T-helper 2 cell (primary cell): ENCODE results near the gene SLC29A1.
"Not testable (repeated sequence)": the region's sequence is repeated elsewhere in the genome, so short reads cannot be mapped to it uniquely, and the experiment has no call there.

Experiments used
- DNase-seq, 5 experiments: peaks; one replicate each; pipeline versions ENCODE4 v3.0.0 to v3.0.0-alpha.2; 2012 to 2022

SLC29A1 gene

GRCh38 chr6:44196351-44196750 is 27.0 kb upstream of the SLC29A1 start:
- not testable (repeated sequence) for DNase-seq

- DNase-seq, result no peak
Observed at GRCh38 chr6:44198684-44199083, 24.7 kb upstream of the SLC29A1 start.

GRCh38 chr6:44199883-44200282 is 23.5 kb upstream of the SLC29A1 start:
- no peak for DNase-seq

DNA sequence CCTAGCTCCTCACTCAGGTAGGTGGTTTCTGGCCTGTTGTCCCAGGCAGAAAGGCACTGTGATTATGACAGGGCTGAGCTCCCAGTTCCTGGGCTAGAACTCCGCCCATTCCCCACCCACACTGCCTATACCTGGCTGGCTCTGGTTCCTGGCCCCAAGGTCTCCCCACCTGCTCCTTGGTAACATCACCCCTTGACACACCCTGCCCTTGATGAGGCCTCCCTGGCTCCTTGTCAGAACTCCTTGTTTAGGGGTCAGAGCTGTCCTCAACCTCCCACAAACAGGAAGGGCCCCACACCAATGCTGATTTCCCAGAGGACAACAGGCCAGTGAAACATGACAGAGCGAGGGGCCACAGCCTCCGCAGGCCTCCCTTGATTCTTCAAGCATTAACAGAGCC is 22.2 kb upstream of the SLC29A1 start:
- DNase-seq, result no peak

DNA sequence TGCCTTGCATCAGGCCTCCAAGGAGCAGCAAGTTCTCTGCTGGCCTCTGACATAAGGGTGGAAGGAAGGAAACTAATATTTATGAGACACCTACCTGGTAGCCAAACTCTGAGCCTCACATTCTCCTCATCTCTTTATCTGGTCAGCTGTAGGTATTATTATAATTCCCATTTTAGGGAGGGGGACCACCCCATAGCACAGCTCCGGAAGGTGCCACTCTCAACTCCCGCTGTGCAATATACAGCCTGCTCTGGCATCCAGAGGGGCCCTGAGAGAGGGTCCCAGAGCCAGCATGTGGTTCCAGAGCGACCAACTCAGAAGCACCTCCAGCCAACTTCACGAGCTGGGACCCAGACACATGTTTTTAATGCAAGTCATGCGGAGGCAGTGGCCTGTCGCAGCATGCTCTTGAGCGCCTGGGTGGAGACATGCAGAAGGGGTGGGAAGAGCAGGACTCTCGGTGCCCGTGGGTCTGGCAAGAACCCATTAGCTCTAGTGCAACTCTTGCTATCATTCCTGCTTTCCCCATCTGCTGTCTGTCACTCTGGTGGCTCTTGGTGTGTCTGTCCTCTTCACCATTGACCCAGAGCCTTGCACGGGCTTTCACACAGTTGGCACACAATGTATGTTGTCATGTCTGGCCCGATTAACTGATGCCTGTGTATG is 21.6 kb upstream of the SLC29A1 start:
- DNase-seq, result no peak

DNA sequence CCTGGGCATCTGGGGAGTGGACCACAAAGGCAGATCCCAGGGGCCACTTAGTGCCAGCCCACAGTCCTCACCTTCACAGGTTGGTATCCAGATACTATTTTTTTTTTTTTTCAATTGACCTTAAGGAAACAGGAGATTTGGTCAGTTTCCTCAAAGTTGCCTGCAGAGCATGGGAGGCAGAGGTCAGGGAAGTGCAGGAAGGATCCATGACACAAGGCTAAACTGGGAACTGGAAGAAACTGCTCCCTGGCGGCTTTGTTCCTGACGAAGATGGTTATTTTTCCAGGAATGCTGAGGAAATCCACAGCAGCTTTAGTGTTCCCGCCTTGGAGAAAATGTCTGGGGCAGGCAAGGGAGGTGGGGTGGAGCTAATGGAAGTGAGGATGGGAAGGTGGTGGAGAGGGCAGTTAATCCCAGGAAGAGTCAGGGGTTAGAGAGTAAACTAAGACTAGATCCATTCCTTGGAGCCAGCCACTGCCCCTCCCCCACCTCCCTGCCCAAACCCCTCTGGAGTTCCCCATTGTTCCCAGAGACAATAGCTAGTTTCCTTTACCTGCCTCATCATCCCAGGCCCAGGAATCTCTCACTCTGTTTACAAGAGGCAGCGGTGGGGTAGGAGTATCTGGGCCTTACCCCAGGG is 20.9 kb upstream of the SLC29A1 start:
- no peak for DNase-seq

- DNase-seq, result no peak
Observed at GRCh38 chr6:44202972-44203750, 20.2 kb upstream of the SLC29A1 start.

DNA sequence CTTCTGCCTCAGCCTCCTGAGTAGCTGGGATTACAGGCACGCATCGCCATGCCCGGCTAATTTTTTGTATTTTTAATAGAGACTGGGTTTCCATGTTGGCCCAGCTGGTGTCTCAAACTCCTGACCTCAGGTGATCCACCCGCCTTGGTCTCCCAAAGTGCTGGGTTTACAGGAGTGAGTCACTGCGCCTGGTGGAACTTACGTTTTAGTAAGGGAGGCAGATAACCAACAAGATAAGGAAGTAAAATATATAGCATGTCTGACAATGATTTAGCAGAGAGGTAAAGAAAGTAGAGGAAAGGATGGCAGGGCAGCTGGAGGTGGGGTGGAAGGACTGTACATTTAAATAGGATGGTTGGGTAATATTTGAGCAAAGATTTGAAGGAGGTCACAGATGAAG is 19.4 kb upstream of the SLC29A1 start:
- no peak for DNase-seq

- DNase-seq, result no peak
Observed at GRCh38 chr6:44207966-44208365, 15.4 kb upstream of the SLC29A1 start.

DNA sequence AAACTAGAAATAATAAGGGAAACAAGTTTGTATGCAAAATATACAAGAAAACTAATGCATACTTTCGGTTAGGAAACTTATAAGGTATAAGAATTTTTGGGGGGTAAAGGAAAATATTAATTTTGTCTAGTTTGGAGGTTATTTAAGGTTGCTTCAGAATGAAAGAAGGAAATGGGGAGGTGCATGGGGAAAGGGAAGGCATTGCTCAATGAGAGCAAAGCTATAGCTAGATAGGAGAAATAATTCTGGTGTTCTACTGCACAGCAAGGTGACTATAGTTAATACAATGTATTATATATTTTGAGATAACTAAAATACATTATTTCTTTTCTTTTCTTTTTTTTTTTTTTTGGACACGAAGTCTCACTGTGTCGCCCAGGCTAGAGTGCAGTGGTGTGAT is 12.1 kb upstream of the SLC29A1 start:
- no peak for DNase-seq

DNA sequence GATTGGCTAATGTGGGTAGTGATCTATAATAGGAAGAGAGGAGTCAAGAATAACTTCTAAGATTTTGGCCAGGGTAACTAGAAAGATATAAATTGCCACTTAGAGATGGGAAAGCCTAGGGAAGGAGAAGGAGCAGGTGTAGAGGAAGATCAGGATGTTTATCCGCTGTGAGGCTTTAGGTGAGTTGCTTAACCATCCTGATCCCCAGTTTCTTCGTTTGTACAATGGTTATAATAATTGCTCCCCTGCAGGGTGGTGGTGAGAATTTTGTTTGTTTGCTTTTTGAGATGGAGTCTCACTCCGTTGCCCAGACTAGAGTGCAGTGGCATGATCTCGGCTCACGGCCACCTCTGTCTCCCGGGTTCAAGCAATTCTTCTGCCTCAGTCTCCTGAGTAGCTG is 9.1 kb upstream of the SLC29A1 start:
- DNase-seq, result no peak

- no peak for DNase-seq
Observed at GRCh38 chr6:44216677-44217331, 6.6 kb upstream of the SLC29A1 start, which contains the start of gene MYMX. MYMX (plus strand) TSS chr6:44216926; CDS start chr6:44217472, 546 bp downstream.

DNA sequence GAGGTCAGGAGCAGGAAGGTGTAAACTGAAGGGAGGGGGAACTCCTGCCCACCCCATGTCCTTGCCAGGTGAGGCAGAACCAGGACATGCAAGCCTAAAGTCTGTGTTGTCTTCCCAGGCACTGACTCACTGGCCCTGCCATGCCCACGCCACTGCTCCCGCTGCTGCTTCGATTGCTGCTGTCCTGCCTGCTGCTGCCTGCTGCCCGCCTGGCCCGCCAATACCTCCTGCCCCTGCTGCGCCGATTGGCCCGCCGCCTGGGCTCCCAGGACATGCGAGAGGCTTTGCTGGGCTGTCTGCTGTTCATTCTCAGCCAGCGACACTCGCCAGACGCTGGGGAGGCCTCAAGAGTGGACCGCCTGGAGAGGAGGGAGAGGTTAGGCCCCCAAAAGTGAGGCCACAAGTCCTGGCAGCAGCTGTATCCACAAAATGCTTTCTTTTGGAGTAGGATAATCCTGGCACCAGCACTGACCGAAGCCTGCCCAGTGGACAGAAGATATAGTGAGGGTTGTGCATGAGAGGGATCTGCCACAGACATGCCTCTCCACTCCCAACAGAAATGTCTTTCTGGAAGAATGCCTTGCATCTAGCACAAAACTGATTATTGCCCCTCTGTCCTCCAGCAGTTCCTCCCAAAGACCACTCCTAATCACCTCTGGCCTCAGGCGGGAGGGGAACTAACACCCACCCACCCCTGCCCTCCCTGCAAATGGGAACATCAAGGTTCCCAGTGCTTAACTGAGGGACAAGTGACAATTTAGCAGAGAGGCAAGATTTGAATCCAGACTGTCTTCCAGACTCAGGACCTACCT is 5.9 kb upstream of the SLC29A1 start:
- no peak for DNase-seq

- no peak for DNase-seq
Observed at GRCh38 chr6:44219053-44219814, 4.2 kb upstream of the SLC29A1 start.

- no peak for DNase-seq
Observed at GRCh38 chr6:44219815-44220784, 3.3 kb upstream of the SLC29A1 start.

- DNase-seq, result no peak
Observed at GRCh38 chr6:44220913-44221290, 2.5 kb upstream of the SLC29A1 start.

DNA sequence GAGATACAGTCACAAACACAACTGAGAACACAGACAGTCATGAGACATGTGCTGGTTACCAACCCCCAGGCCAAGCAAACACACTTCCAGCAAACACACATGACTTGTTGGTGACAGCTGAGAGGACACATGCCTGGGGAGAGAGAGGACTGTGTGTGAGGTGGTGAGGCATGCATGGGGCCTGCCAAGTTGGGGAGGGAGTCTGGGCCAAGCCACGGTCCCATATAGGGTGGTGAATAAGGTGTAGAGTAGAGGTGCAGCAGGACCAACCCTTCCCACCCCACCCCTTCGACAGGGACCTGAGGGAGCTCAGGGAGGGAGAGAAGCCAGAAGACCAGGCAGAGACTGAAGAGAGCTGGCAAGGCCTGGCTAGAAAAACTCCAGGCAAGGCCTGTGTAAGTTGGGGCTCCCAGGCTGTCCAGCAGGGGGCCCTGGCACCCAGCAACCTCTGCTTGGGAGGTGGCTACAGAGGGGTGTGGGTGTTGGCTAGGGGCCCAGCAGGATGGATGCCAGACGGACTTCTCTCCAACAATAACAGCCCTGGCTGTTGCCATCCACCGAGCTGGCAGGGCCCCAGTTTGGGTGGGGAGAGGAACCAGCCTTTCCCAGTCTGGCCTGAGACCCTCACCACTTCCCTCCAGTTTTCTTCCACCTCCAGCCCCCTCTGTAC is 2.0 kb upstream of the SLC29A1 start:
- DNase-seq, result peak; percentile 39 to 84 (median 61)

GRCh38 chr6:44221961-44222335 is 1.4 kb upstream of the SLC29A1 start:
- no peak for DNase-seq

- no peak for DNase-seq
Observed at GRCh38 chr6:44222486-44223318, 693 bp upstream of the SLC29A1 start.
